H9 (cell line): ENCODE data around the gene GPR135. TPM values are rescaled to one million over a fixed set of nuclear protein-coding genes. Genes with fewer than 3 reads are reported as not detected.

Experiments
- DNase-seq: peaks from one replicate; pipeline ENCODE4 v3.0.0-alpha.2; 2017
- H2AFZ ChIP-seq: one replicate; pipeline ENCODE4 v1.6.1; 2013; ENCODE audit warnings: mild to moderate bottlenecking, low read length, control low read depth, moderate library complexity
- H2AK5ac ChIP-seq: 2 replicates; pipeline ENCODE4 v1.6.1; 2013; ENCODE audit warnings: low read length, control low read depth, mixed read lengths; ENCODE audit not compliant: insufficient read length
- H2BK120ac ChIP-seq: one replicate; pipeline ENCODE4 v1.6.1; 2013; ENCODE audit warnings: low read depth, mild to moderate bottlenecking, low read length, control low read depth, inconsistent platforms; ENCODE audit not compliant: poor library complexity, severe bottlenecking
- H2BK12ac ChIP-seq: 2 replicates; pipeline ENCODE4 v1.6.1; 2013; ENCODE audit warnings: low read length, control low read depth, mixed read lengths, low read depth; ENCODE audit not compliant: insufficient read length
- H2BK15ac ChIP-seq: 2 replicates; pipeline ENCODE4 v1.6.1; 2013; ENCODE audit warnings: low read depth, low read length, control low read depth
- H2BK20ac ChIP-seq: one replicate; pipeline ENCODE4 v1.6.1; 2013; ENCODE audit warnings: low read depth, mild to moderate bottlenecking, low read length, control low read depth, inconsistent platforms; ENCODE audit not compliant: poor library complexity, severe bottlenecking
- H2BK5ac ChIP-seq: 2 replicates; pipeline ENCODE4 v1.6.1; 2013; ENCODE audit warnings: low read length, control low read depth, mixed read lengths; ENCODE audit not compliant: insufficient read length
- H3K14ac ChIP-seq: 2 replicates; pipeline ENCODE4 v1.6.1; 2013; ENCODE audit warnings: low read length, control low read depth; ENCODE audit not compliant: insufficient read depth
- H3K18ac ChIP-seq: 2 replicates; pipeline ENCODE4 v1.6.1; 2013; ENCODE audit warnings: low read depth, mild to moderate bottlenecking, mixed read lengths, low read length, control low read depth; ENCODE audit not compliant: insufficient read length
- H3K23ac ChIP-seq: 2 replicates; pipeline ENCODE4 v1.6.1; 2013; ENCODE audit warnings: low read length, control low read depth, mixed read lengths, low read depth; ENCODE audit not compliant: insufficient read length
- H3K23me2 ChIP-seq: 2 replicates; pipeline ENCODE4 v1.6.1; 2013; ENCODE audit warnings: low read depth, mild to moderate bottlenecking, mixed read lengths, low read length, control low read depth; ENCODE audit not compliant: insufficient read length, poor library complexity, severe bottlenecking
- H3K27ac ChIP-seq: 2 replicates; pipeline ENCODE4 v1.5.1; 2013; ENCODE audit warnings: low read length, control low read depth, mixed read lengths, low read depth; ENCODE audit not compliant: insufficient read length
- H3K27me3 ChIP-seq: 2 replicates; pipeline ENCODE4 v1.6.1; 2013; ENCODE audit warnings: low read length, control low read depth, inconsistent platforms; ENCODE audit not compliant: insufficient read depth
- H3K4ac ChIP-seq: 2 replicates; pipeline ENCODE4 v1.6.1; 2013; ENCODE audit warnings: low read depth, mild to moderate bottlenecking, control low read depth, inconsistent platforms, low read length, moderate library complexity
- H3K4me1 ChIP-seq: 2 replicates; pipeline ENCODE4 v1.6.1; 2013; ENCODE audit warnings: low read length, control low read depth, inconsistent platforms; ENCODE audit not compliant: insufficient read depth
- H3K4me2 ChIP-seq: 2 replicates; pipeline ENCODE4 v1.6.1; 2013; ENCODE audit warnings: low read length, control low read depth, mixed read lengths; ENCODE audit not compliant: insufficient read length, insufficient read depth
- H3K56ac ChIP-seq: 2 replicates; pipeline ENCODE4 v1.6.1; 2013; ENCODE audit warnings: low read depth, mild to moderate bottlenecking, mixed read lengths, low read length, control low read depth; ENCODE audit not compliant: insufficient read length
- H3K79me1 ChIP-seq: 2 replicates; pipeline ENCODE4 v1.6.1; 2013; ENCODE audit warnings: low read depth, mild to moderate bottlenecking, moderate library complexity, low read length, control low read depth, inconsistent platforms; ENCODE audit not compliant: insufficient read depth, poor library complexity, severe bottlenecking
- H3K79me2 ChIP-seq: 2 replicates; pipeline ENCODE4 v1.6.1; 2013; ENCODE audit warnings: low read length, control low read depth, inconsistent platforms; ENCODE audit not compliant: insufficient read depth
- H3K9ac ChIP-seq: 2 replicates; pipeline ENCODE4 v1.6.1; 2013; ENCODE audit warnings: low read length, control low read depth, mixed read lengths; ENCODE audit not compliant: insufficient read length; ENCODE audit errors: extremely low read depth
- H3K9me3 ChIP-seq: one replicate; pipeline ENCODE4 v1.6.1; 2013; ENCODE audit warnings: low read depth, low read length, inconsistent platforms; ENCODE audit not compliant: control insufficient read depth
- H3T11ph ChIP-seq: one replicate; pipeline ENCODE4 v1.6.1; 2013; ENCODE audit warnings: mild to moderate bottlenecking, low read length, control low read depth, inconsistent platforms
- H4K20me1 ChIP-seq: one replicate; pipeline ENCODE4 v1.6.1; 2013; ENCODE audit not compliant: control insufficient read depth, insufficient read length, insufficient read depth
- H4K5ac ChIP-seq: 2 replicates; pipeline ENCODE4 v1.6.1; 2013; ENCODE audit warnings: low read depth, mild to moderate bottlenecking, mixed read lengths, low read length, control low read depth; ENCODE audit not compliant: insufficient read length
- H4K8ac ChIP-seq: replicated peaks from 2 replicates; pipeline ENCODE4 v1.6.1; 2013; ENCODE audit warnings: low read length, control low read depth, mixed read lengths, low read depth; ENCODE audit not compliant: insufficient read length
- H4K91ac ChIP-seq: 2 replicates; pipeline ENCODE4 v1.6.1; 2013; ENCODE audit warnings: low read depth, mild to moderate bottlenecking, moderate library complexity, mixed read lengths, low read length, control low read depth; ENCODE audit not compliant: insufficient read length
- H3K27ac Mint-ChIP-seq, 3 experiments: 2 replicates in 2 of 3; 3 replicates in 1 of 3; pipeline ENCODE4 v1.8.0; 2020 to 2021; ENCODE audit warnings: mixed read lengths in 3 of 3, mild to moderate bottlenecking in 1 of 3, moderate library complexity in 1 of 3
- H3K27me3 Mint-ChIP-seq: 2 replicates; pipeline ENCODE4 v1.8.0; 2021; ENCODE audit warnings: low read depth, mild to moderate bottlenecking, moderate library complexity, mixed read lengths
- H3K36me3 Mint-ChIP-seq, 3 experiments: 2 replicates in 2 of 3; 3 replicates in 1 of 3; pipeline ENCODE4 v1.8.0; 2020 to 2021; ENCODE audit warnings: low read depth in 3 of 3, mixed read lengths in 3 of 3; ENCODE audit not compliant: insufficient read depth in 1 of 3
- H3K4me1 Mint-ChIP-seq, 2 experiments: 2 replicates each; pipeline ENCODE4 v1.8.0; 2020; ENCODE audit warnings: mixed read lengths in 2 of 2
- H3K4me3 Mint-ChIP-seq, 2 experiments: 2 replicates in 1 of 2; 3 replicates in 1 of 2; pipeline ENCODE4 v1.8.0; 2020 to 2021; ENCODE audit warnings: mild to moderate bottlenecking in 2 of 2, mixed read lengths in 2 of 2, moderate library complexity in 1 of 2
- H3K9me3 Mint-ChIP-seq, 2 experiments: 2 replicates in 1 of 2; 3 replicates in 1 of 2; pipeline ENCODE4 v1.8.0; 2020; ENCODE audit warnings: mild to moderate bottlenecking in 2 of 2, mixed read lengths in 2 of 2, moderate library complexity in 1 of 2
- WGBS: extraction: QIAGEN DNeasy Blood & Tissue Kit; methylation state at CpG from one replicate; pipeline ENCODE4 v1.1.7; 2013; ENCODE audit warnings: missing lambda C conversion rate, low lambda C conversion rate, mixed read lengths; ENCODE audit not compliant: insufficient read length; ENCODE audit errors: extremely low coverage; 5-methylcytosine and 5-hydroxymethylcytosine counted together
- total RNA-seq: library from RNA; stranded (reverse); gene quantifications from 2 replicates; pipeline ENCODE4 v1.2.1, GENCODE V29; 2021
- TF ChIP-seq, protein P1 (sequence below): fragments of 200-600 bp; sonication (generic); conservative IDR thresholded peaks from 3 replicates; pipeline ENCODE4 v1.8.0; 2021; ENCODE audit warnings: antibody characterized with exemption, mild to moderate bottlenecking

The GPR135 gene
- total RNA-seq, 1 experiment from 2014 or later: 1.9 TPM

DNA sequence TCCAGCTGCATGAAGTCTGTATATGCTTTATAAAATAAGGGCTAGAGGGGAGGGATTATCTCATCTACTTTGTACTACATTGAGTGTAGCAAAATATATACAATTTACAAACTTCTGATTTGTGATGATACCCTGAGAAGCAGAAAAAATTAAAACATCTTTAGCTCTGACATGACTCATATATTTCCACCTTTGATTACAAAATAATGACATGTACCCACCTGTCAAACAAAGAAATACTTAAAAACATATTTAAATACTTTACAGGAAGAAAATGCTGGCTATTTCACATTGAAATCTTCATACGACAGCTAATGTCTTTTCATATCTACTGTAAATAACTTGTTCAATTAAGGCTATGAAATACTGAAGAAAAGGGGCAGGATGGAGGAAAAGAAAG lies 3.3 kb downstream of the GPR135 start:
- peaks cover 9 to 17% of the 10 kb centered on the region in 2 experiments for H3K4me1 Mint-ChIP-seq
- Histone ChIP-seq H3K56ac (no peak overlapping the region), H3K27ac (no peak overlapping the region), H3K79me2 (no peaks in the 10 kb centered on the region), H4K5ac (no peak overlapping the region), H3K4me2 (no peak overlapping the region), H2AK5ac (no peak overlapping the region), H2BK15ac (no peak overlapping the region), H2BK12ac (no peak overlapping the region), H3K4ac (no peak overlapping the region), H4K91ac (no peak overlapping the region), H2AFZ (no peak overlapping the region), H4K8ac (no peak overlapping the region), H3K18ac (no peak overlapping the region), H4K20me1 (no peaks in the 10 kb centered on the region), H3T11ph (no peak overlapping the region), H3K14ac (no peak overlapping the region), H2BK5ac (no peak overlapping the region), H3K23ac (no peak overlapping the region), H3K27me3 (peaks cover 3% of the 10 kb centered on the region; the same call in 1 of the 2 replicates), H2BK20ac (no peak overlapping the region), H3K79me1 (no peaks in the 10 kb centered on the region), H3K9ac (no peak overlapping the region), H3K9me3 (no peaks in the 10 kb centered on the region), H3K4me1 (no peaks in the 10 kb centered on the region), H2BK120ac (no peak overlapping the region), H3K23me2 (peaks cover 12% of the 10 kb centered on the region)
- peaks cover 3 to 15% (median 6%) of the 10 kb centered on the region in 3 experiments; a peak in 6 of 7 replicates for H3K36me3 Mint-ChIP-seq
- no peak overlapping the region for H3K4me3 Mint-ChIP-seq
- TF ChIP-seq, protein P1, sequence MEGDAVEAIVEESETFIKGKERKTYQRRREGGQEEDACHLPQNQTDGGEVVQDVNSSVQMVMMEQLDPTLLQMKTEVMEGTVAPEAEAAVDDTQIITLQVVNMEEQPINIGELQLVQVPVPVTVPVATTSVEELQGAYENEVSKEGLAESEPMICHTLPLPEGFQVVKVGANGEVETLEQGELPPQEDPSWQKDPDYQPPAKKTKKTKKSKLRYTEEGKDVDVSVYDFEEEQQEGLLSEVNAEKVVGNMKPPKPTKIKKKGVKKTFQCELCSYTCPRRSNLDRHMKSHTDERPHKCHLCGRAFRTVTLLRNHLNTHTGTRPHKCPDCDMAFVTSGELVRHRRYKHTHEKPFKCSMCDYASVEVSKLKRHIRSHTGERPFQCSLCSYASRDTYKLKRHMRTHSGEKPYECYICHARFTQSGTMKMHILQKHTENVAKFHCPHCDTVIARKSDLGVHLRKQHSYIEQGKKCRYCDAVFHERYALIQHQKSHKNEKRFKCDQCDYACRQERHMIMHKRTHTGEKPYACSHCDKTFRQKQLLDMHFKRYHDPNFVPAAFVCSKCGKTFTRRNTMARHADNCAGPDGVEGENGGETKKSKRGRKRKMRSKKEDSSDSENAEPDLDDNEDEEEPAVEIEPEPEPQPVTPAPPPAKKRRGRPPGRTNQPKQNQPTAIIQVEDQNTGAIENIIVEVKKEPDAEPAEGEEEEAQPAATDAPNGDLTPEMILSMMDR: no peak
- no peaks in the 10 kb centered on the region; a peak in 1 of 5 replicates for H3K9me3 Mint-ChIP-seq
- no peak for DNase-seq
- WGBS: no CpG with 5 or more reads among the region's 1 CpG
- no peak overlapping the region for H3K27ac Mint-ChIP-seq
- H3K27me3 Mint-ChIP-seq: peaks cover 25% of the 10 kb centered on the region
